Stimulated activated CD8-positive, alpha-beta memory T cell treated with anti-CD3 and anti-CD28 coated beads, Interleukin-4, amount 100 ng/mL, for 1 hour (primary cell): ENCODE measurements around the gene HAPSTR1.

Experiments
- DNase-seq, 2 donors: peaks; one replicate each; pipeline ENCODE4 v3.0.0-alpha.2; 2020; ENCODE audit warnings: low read depth in 2 of 2, low spot score in 1 of 2

The HAPSTR1 gene

DNA sequence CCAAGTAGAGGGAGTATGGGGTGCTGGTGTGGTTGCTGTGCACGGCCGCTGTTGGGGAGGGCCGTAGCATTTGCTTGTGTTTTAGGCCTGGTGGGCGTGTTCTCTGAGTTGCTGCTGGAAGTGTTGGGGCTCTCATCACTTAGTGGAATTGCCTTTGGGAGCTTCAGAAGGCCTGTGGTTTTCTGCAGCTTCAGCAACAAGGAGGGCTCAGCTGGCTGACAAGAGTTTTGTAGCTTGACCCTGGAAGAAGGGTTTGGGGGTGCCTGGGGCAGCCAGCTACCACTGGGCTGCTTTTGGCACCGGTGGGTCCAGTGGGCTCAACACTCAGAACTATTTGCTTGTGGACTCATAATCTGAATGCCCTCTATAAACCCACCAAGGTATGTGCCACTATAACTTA, 30.9 kb downstream of the HAPSTR1 start:
- no peak for DNase-seq

DNA sequence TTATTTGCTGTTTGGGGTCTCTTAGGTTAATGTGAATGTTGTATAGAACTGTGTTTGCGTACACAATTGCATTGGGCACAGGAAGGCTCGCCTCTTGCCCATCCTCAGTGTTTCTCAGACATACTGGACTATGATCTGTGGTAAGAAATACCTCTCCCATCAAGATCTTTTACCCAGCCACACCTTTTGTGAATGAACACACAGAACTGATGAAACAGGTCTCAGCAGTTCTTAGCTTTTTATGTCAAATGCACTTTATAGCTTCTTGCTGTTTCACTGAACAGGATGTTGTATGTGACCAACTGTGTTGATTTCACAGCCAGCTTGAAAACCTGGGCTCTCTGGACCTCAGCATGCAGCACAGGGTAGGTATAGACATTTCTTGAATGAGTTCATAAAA, 31.5 kb downstream of the HAPSTR1 start:
- no peak for DNase-seq

- DNase-seq: no peak
Measured at GRCh38 chr16:9123401-9123800, 32.0 kb downstream of the HAPSTR1 start.

DNA sequence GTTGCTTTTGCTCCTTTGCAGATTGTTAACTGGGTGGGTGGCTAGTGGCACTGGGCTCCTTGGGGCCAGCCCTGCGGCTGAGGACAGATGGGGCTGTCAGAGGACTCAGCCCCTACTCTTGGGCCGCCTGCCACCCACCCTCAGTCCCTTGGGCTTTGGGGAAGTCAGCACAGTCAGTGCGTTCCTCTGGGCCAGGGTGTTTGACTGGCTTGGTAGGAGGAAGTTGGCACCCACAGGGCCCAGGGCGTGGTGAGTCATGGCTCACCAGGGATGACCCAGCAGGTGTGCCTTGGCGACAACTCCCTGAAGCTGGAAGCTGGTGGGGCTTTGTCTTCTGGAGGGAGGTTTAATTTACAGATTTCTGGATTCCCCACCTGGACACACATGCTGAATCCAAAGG, 32.4 kb downstream of the HAPSTR1 start:
- DNase-seq: no peak

- no peak for DNase-seq
Measured at GRCh38 chr16:9124444-9124843, 33.0 kb downstream of the HAPSTR1 start.

GRCh38 chr16:9124908-9125584, 33.6 kb downstream of the HAPSTR1 start:
- DNase-seq: no peak

GRCh38 chr16:9125658-9126505, 34.4 kb downstream of the HAPSTR1 start:
- no peak for DNase-seq

DNA sequence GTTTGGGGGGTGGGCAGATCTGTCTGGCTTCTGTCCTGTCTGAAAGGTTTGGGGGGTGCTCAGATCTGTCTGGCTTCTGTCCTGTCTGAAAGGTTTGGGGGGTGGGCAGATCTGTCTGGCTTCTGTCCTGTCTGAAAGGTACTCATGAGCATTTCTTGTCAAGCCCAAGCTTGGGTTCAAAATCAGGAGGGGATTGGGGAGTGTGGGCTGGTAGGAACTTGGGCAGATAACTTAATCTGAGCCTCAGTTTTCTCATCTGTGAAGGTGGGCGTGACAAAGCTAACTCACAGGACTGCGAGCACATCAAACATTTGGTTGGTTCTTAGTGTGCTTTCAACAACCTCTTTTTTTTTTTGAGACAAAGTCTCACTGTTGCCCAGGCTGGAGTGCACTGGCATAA, 35.2 kb downstream of the HAPSTR1 start:
- DNase-seq: no peak

GRCh38 chr16:9128346-9129342, 37.2 kb downstream of the HAPSTR1 start:
- DNase-seq: no peak

- DNase-seq: no peak
Measured at GRCh38 chr16:9134306-9134705, 42.9 kb downstream of the HAPSTR1 start.

- DNase-seq: peak; percentile 21 to 45
Measured at GRCh38 chr16:9134739-9135138, 43.3 kb downstream of the HAPSTR1 start.

DNA sequence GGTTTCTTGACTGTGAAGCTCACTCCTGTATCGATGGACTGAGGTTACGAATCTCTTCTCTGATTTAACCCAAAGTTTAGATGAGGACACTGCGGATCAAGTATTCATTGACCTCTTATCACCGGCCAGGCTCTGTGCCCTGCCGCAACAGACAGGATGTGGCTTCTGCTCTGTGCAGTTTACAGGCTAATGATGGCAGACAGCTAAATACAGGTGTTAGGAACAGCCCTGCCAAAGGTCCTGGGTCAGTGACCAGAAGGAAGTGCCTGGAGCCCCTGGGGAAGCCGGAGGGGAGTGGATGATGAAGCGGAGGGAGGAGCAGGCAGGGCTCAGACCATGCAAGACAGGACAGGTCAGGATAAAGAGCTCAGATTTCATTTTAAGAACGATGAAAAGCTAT, 44.4 kb downstream of the HAPSTR1 start:
- DNase-seq: no peak

DNA sequence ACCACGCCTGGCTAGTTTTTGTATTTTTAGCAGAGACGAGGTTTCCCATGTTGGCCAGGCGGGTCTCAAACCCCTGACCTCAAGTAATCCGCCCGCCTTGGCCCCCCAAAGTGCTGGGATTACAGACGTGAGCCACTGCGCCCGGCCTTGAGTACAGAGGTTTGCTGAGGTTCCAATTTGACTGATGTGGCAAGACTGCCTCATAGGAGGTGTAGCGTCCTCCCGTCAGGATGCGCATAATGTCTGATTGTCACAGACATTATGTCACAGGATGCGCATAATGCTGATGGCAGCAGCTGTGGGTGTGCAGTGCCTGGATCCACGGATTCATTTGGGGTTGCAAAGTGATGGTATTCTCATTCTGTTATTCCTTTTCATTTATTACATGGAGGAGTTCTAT, 45.2 kb downstream of the HAPSTR1 start:
- DNase-seq: no peak

DNA sequence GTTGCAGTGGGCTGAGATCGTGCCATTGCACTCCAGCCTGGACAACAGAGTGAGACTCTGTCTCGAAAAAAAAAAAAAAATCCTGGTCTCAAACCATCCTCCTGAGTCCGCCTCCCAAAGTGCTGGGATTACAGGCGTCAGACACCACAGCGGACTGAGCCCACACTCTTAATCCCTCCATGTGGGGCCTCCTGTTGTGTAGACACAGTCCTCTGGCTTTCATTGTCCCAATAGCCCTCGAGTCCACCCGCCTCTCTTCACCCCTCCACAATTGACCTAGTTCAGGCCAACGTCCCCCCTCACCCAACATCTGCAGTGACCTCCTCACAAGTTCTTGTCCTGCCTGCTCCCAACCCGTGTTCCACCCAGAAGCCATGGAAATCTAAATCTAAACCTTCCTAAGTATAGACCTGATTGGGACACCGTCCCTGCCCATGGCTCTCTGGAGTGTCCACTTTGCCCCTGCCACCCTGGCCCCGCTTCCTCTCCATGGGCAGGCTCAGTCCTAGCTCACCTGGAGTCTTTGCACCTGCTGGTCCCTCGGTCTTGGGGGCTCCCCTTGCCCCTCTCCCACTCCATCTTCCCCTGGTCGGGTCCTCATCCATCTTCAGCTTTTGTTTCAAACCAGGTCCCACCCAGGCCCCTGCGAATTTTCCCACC, 46.7 kb downstream of the HAPSTR1 start:
- no peak for DNase-seq

GRCh38 chr16:9138731-9139501, 47.5 kb downstream of the HAPSTR1 start:
- peak; percentile 19 to 38 for DNase-seq

DNA sequence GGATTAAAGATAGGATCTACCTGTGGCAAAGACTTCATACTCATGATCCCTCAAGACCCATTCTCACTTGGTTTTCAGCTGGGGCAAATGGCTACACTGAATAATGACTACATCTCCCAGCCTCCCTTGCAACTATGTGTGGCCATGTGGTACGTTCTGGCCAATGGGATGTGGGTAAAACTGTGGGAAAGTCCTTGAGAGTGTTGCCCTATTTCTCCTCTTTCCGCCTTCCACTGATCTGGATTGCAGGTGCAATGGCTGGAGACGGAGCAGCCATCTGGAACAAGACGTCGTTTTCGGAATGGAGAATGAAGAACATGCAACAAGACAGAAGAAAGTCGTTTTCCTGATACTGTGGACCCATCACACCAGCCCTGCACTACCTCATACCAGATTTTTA, 48.5 kb downstream of the HAPSTR1 start:
- DNase-seq: no peak
